HepG2 (cell line): ENCODE measurements around the gene GALR3. TPM values are rescaled to one million over a fixed set of nuclear protein-coding genes. Genes with fewer than 3 reads are reported as not detected.
A peak's percentile ranks its signal among the peaks of the same experiment; 100 is the strongest.

Experiments used
- GTF2F1 ChIP-seq: fragments of 150-350 bp; IDR thresholded peaks from 2 replicates; pipeline ENCODE4 v1.6.1; 2014; ENCODE audit warnings: low read length
- GTF3A ChIP-seq: sonication (generic); formaldehyde crosslinking; conservative IDR thresholded peaks from 2 replicates; pipeline ENCODE4 v1.4.0; 2020; ENCODE audit warnings: mild to moderate bottlenecking, missing genetic modification reagents
- HMG20B ChIP-seq: conservative IDR thresholded peaks from 2 replicates; pipeline ENCODE4 v1.6.1; 2016; ENCODE audit warnings: missing genetic modification reagents, missing compliant biosample characterization
- KLF16 ChIP-seq, 2 experiments: sonication (generic) in 1 of 2; formaldehyde crosslinking in 1 of 2; IDR thresholded peaks; 2 replicates each; pipeline versions ENCODE4 v1.6.1 to v1.8.0; 2016 to 2023; ENCODE audit warnings: missing genetic modification reagents in 2 of 2, missing compliant biosample characterization in 1 of 2
- MED1 ChIP-seq: sonication (generic); formaldehyde crosslinking; IDR thresholded peaks from 2 replicates; pipeline ENCODE4 v1.4.0; 2020; ENCODE audit warnings: missing genetic modification reagents
- MEIS1 ChIP-seq: sonication (generic); formaldehyde crosslinking; IDR thresholded peaks from 2 replicates; pipeline ENCODE4 v1.9.0; 2021; ENCODE audit warnings: mild to moderate bottlenecking, missing genetic modification reagents, moderate library complexity, borderline replicate concordance
- NR2F6 ChIP-seq, 2 experiments: IDR thresholded peaks; 2 replicates each; pipeline ENCODE4 v1.6.1; 2016; ENCODE audit warnings: antibody characterized with exemption in 1 of 2, mild to moderate bottlenecking in 1 of 2
- PHF20 ChIP-seq: sonication (generic); formaldehyde crosslinking; IDR thresholded peaks from 2 replicates; pipeline ENCODE4 v1.5.0; 2020; ENCODE audit warnings: mild to moderate bottlenecking, missing genetic modification reagents
- RXRA ChIP-seq: sonication (generic); formaldehyde crosslinking; IDR thresholded peaks from 2 replicates; pipeline ENCODE4 v1.5.1; 2020; ENCODE audit warnings: missing genetic modification reagents
- SOX13 ChIP-seq, 3 experiments: fragments of 450-650 bp in 1 of 3; sonication (generic) in 1 of 3; formaldehyde crosslinking in 1 of 3; IDR thresholded peaks in 2 of 3; conservative IDR thresholded peaks in 1 of 3; 2 replicates each; pipeline versions ENCODE4 v1.5.0 to v1.6.1; 2016 to 2020; ENCODE audit warnings: antibody characterized with exemption in 1 of 3, mild to moderate bottlenecking in 1 of 3, missing compliant biosample characterization in 1 of 3, missing genetic modification reagents in 1 of 3, moderate library complexity in 1 of 3
- TAF15 ChIP-seq: fragments of 200-400 bp; formaldehyde crosslinking; IDR thresholded peaks from one replicate; pipeline ENCODE4 v1.6.1; 2018; ENCODE audit warnings: mild to moderate bottlenecking, low read depth, low read length; ENCODE audit not compliant: poor library complexity, severe bottlenecking
- TCF12 ChIP-seq, 2 experiments: fragments of 450-650 bp in 1 of 2; sonication (generic) in 1 of 2; formaldehyde crosslinking in 1 of 2; IDR thresholded peaks; 2 replicates each; pipeline versions ENCODE4 v1.6.1 to v1.8.0; 2017 to 2022; ENCODE audit warnings: antibody characterized with exemption in 1 of 2, mild to moderate bottlenecking in 1 of 2, missing genetic modification reagents in 1 of 2, moderate library complexity in 1 of 2
- ZBTB7B ChIP-seq: sonication (generic); formaldehyde crosslinking; IDR thresholded peaks from 2 replicates; pipeline ENCODE4 v1.4.0; 2020; ENCODE audit warnings: missing genetic modification reagents
- ZNF224 ChIP-seq: sonication (generic); formaldehyde crosslinking; IDR thresholded peaks from 2 replicates; pipeline ENCODE4 v1.5.0; 2020; ENCODE audit warnings: mild to moderate bottlenecking, missing genetic modification reagents
- ZNF563 ChIP-seq: sonication (generic); formaldehyde crosslinking; IDR thresholded peaks from 2 replicates; pipeline ENCODE4 v1.8.0; 2022; ENCODE audit warnings: mild to moderate bottlenecking, moderate library complexity, missing genetic modification reagents
- ZNF644 ChIP-seq: IDR thresholded peaks from 2 replicates; pipeline ENCODE4 v1.6.1; 2016; ENCODE audit warnings: low read depth
- ZNF782 ChIP-seq: sonication (generic); formaldehyde crosslinking; IDR thresholded peaks from 2 replicates; pipeline ENCODE4 v1.4.0; 2020; ENCODE audit warnings: missing genetic modification reagents, mild to moderate bottlenecking, borderline replicate concordance
- polyA plus RNA-seq, 8 experiments: library from polyadenylated mRNA; depleted of rRNA in 3 of 8; stranded (reverse) in 7 of 8; unstranded in 1 of 8; fragments of >200 nt; fragmentation: Illumina TruSeq in 4 of 8; extraction: Trizol in 4 of 8; gene quantifications; 2 replicates each; pipeline versions ENCODE4 v1.2.1 to v1.2.3, GENCODE V29; 2011 to 2016; ENCODE audit warnings: low read depth in 4 of 8, missing spikeins in 1 of 8, mixed read lengths in 1 of 8; ENCODE audit not compliant: insufficient read depth in 1 of 8
- total RNA-seq, 5 experiments: library from RNA; depleted of rRNA; stranded (reverse); fragments of >200 nt; fragmentation: Illumina TruSeq; extraction: Trizol; gene quantifications; 2 replicates each; pipeline ENCODE4 v1.2.3, GENCODE V29; 2016; ENCODE audit warnings: low read depth in 1 of 5
- TF ChIP-seq, protein P1 (sequence below): sonication (generic); formaldehyde crosslinking; IDR thresholded peaks from 2 replicates; pipeline ENCODE4 v1.4.0; 2020; ENCODE audit warnings: missing genetic modification reagents, borderline replicate concordance
- TF ChIP-seq, protein P2 (sequence below): sonication (generic); formaldehyde crosslinking; IDR thresholded peaks from 2 replicates; pipeline ENCODE4 v1.4.0; 2020; ENCODE audit warnings: missing genetic modification reagents, low read depth, mild to moderate bottlenecking, borderline replicate concordance
- TF ChIP-seq, protein P3 (sequence below): fragments of 450-650 bp; IDR thresholded peaks from 2 replicates; pipeline ENCODE4 v1.6.1; 2017
- TF ChIP-seq, protein P4 (sequence below): sonication (generic); formaldehyde crosslinking; IDR thresholded peaks from 2 replicates; pipeline ENCODE4 v1.5.0; 2020; ENCODE audit warnings: mild to moderate bottlenecking, missing genetic modification reagents

GALR3 gene
- total and polyA plus RNA-seq, 2 of the 13 experiments (the other 11 are each of a cell fraction or from before 2014, with no cell fraction given), result 0.13 TPM; not detected in 1

DNA sequence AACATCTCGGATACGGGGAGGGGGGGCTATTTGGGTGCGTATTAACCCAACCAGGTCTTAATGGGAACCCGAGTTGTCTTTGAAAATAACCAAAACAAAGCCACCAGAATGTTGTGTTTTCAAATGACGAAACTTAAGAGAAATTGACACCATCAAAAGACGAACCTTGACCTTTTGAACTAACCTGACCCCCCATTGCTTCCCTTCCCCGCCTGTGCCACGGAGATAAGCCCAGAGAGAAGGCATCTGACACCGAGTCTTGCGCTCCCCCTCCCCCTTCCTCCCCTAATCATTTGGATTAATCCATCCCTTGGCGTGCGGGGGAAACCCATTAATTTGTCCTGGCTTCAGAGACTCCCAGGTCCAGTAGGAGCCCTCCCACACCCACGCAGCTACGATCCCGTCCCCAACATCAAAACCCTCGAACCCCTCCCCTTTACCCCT lies 20.0 kb upstream of the GALR3 start (continued):
- TF ChIP-seq, protein P1, sequence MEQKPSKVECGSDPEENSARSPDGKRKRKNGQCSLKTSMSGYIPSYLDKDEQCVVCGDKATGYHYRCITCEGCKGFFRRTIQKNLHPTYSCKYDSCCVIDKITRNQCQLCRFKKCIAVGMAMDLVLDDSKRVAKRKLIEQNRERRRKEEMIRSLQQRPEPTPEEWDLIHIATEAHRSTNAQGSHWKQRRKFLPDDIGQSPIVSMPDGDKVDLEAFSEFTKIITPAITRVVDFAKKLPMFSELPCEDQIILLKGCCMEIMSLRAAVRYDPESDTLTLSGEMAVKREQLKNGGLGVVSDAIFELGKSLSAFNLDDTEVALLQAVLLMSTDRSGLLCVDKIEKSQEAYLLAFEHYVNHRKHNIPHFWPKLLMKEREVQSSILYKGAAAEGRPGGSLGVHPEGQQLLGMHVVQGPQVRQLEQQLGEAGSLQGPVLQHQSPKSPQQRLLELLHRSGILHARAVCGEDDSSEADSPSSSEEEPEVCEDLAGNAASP, result peak; percentile 71; the same call in 1 of the 2 replicates
- peak; percentile 71; the same call in 1 of the 2 replicates for TF ChIP-seq RXRA (CRISPR knock-in tag)
- 0 out of 2 replicates have a peak, but pooled peaks have one; percentile 25 for TF ChIP-seq MED1 (CRISPR knock-in tag)
- TF ChIP-seq PHF20 (CRISPR knock-in tag), result no peak
- TF ChIP-seq TCF12 (IDR thresholded peaks at IDR 0.05), result no peak
- TF ChIP-seq TCF12 (CRISPR knock-in tag; IDR thresholded peaks at IDR 0.05), result no peak
- no peak for TF ChIP-seq ZNF782 (CRISPR knock-in tag)
- TF ChIP-seq MEIS1, result no peak
- TF ChIP-seq GTF3A (CRISPR knock-in tag), result no peak
- no peak for TF ChIP-seq GTF2F1
- TF ChIP-seq NR2F6 (IDR thresholded peaks at IDR 0.05), result peak; percentile 96
- peak; percentile 90 for TF ChIP-seq NR2F6 (CRISPR knock-in tag; IDR thresholded peaks at IDR 0.05)
- TF ChIP-seq, protein P2, sequence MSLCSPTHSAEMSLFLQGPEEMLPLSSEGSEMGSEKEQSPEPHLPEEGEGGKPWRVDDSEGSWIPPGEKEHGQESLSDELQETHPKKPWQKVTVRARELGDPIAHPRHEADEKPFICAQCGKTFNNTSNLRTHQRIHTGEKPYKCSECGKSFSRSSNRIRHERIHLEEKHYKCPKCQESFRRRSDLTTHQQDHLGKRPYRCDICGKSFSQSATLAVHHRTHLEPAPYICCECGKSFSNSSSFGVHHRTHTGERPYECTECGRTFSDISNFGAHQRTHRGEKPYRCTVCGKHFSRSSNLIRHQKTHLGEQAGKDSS, result no peak
- no peak for TF ChIP-seq TAF15
- no peak for TF ChIP-seq ZNF644 (CRISPR knock-in tag)
- no peak for TF ChIP-seq ZNF563 (CRISPR knock-in tag)
- TF ChIP-seq, protein P3, sequence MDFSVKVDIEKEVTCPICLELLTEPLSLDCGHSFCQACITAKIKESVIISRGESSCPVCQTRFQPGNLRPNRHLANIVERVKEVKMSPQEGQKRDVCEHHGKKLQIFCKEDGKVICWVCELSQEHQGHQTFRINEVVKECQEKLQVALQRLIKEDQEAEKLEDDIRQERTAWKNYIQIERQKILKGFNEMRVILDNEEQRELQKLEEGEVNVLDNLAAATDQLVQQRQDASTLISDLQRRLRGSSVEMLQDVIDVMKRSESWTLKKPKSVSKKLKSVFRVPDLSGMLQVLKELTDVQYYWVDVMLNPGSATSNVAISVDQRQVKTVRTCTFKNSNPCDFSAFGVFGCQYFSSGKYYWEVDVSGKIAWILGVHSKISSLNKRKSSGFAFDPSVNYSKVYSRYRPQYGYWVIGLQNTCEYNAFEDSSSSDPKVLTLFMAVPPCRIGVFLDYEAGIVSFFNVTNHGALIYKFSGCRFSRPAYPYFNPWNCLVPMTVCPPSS, result no peak
- TF ChIP-seq, protein P4, sequence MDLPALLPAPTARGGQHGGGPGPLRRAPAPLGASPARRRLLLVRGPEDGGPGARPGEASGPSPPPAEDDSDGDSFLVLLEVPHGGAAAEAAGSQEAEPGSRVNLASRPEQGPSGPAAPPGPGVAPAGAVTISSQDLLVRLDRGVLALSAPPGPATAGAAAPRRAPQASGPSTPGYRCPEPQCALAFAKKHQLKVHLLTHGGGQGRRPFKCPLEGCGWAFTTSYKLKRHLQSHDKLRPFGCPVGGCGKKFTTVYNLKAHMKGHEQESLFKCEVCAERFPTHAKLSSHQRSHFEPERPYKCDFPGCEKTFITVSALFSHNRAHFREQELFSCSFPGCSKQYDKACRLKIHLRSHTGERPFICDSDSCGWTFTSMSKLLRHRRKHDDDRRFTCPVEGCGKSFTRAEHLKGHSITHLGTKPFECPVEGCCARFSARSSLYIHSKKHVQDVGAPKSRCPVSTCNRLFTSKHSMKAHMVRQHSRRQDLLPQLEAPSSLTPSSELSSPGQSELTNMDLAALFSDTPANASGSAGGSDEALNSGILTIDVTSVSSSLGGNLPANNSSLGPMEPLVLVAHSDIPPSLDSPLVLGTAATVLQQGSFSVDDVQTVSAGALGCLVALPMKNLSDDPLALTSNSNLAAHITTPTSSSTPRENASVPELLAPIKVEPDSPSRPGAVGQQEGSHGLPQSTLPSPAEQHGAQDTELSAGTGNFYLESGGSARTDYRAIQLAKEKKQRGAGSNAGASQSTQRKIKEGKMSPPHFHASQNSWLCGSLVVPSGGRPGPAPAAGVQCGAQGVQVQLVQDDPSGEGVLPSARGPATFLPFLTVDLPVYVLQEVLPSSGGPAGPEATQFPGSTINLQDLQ, result peak; percentile 56; the same call in 1 of the 2 replicates
- no peak for TF ChIP-seq KLF16 (CRISPR knock-in tag; IDR thresholded peaks at IDR 0.05)
- no peak; the same call in 1 of the 2 replicates for TF ChIP-seq ZNF224
- peak; percentile 43; the same call in 1 of the 2 replicates for TF ChIP-seq SOX13 (IDR thresholded peaks at IDR 0.05)
- TF ChIP-seq SOX13 (CRISPR knock-in tag; conservative IDR thresholded peaks at IDR 0.05 in 1 of 2, IDR thresholded peaks at IDR 0.05 in 1 of 2), result peak in 1 of 2 experiments; percentile 60; a peak in 2 of 4 replicates
- TF ChIP-seq ZBTB7B (CRISPR knock-in tag), result no peak
- peak; percentile 44; the same call in 1 of the 2 replicates for TF ChIP-seq HMG20B
